GM19372 (cell line): Measurements from ENCODE around the gene PMCH.
A peak's percentile ranks its signal among the peaks of the same experiment; 100 is the strongest.
"Not testable (repeated sequence)": the region's sequence is repeated elsewhere in the genome, so short reads cannot be mapped to it uniquely, and the experiment has no call there.

Experiments used
- ATAC-seq: cut with Tn5 transposase; IDR thresholded peaks from one replicate; pipeline ENCODE4 v1.9.1; 2021; ENCODE audit warnings: mild to moderate bottlenecking, low read depth, moderate library complexity; ENCODE audit not compliant: unreplicated experiment

PMCH gene

GRCh38 chr12:102197789-102198188 is at the start of gene PMCH:
Gene PMCH, minus strand, starts transcription at chr12:102197833. Its CDS starts 63 bp downstream, at chr12:102197770.
- ATAC-seq, result peak; percentile 51

- ATAC-seq, result not testable (repeated sequence)
Observed at GRCh38 chr12:102240859-102241258, 43.2 kb upstream of the PMCH start.

GRCh38 chr12:102234599-102234998 is 37.0 kb upstream of the PMCH start:
- no peak for ATAC-seq

GRCh38 chr12:102232446-102232845 is 34.8 kb upstream of the PMCH start:
- ATAC-seq, result no peak

- no peak for ATAC-seq
Observed at GRCh38 chr12:102232036-102232435, 34.4 kb upstream of the PMCH start.

GRCh38 chr12:102227954-102228353 is 30.3 kb upstream of the PMCH start:
- no peak for ATAC-seq

GRCh38 chr12:102220736-102221135 is 23.1 kb upstream of the PMCH start:
- no peak for ATAC-seq

- ATAC-seq, result no peak
Observed at GRCh38 chr12:102215992-102216691, 18.5 kb upstream of the PMCH start.

GRCh38 chr12:102204025-102204424 is 6.4 kb upstream of the PMCH start:
- ATAC-seq, result no peak

GRCh38 chr12:102202556-102202955 is 4.9 kb upstream of the PMCH start:
- ATAC-seq, result no peak

GRCh38 chr12:102201436-102202061 is 3.9 kb upstream of the PMCH start:
- ATAC-seq, result no peak

GRCh38 chr12:102195826-102196225 is 1.8 kb downstream of the PMCH start:
- ATAC-seq, result no peak

GRCh38 chr12:102182635-102183034 is 15.0 kb downstream of the PMCH start:
- ATAC-seq, result no peak

GRCh38 chr12:102174761-102175160 is 22.9 kb downstream of the PMCH start:
- ATAC-seq, result no peak

GRCh38 chr12:102174117-102174516 is 23.5 kb downstream of the PMCH start:
- ATAC-seq, result no peak

- ATAC-seq, result no peak
Observed at GRCh38 chr12:102172436-102172835, 25.2 kb downstream of the PMCH start.

GRCh38 chr12:102171951-102172350 is 25.7 kb downstream of the PMCH start:
- no peak for ATAC-seq

GRCh38 chr12:102169922-102170621 is 27.6 kb downstream of the PMCH start:
- ATAC-seq, result peak; percentile 65

- ATAC-seq, result peak; percentile 46
Observed at GRCh38 chr12:102167821-102168604, 29.6 kb downstream of the PMCH start.

- no peak for ATAC-seq
Observed at GRCh38 chr12:102163383-102163782, 34.2 kb downstream of the PMCH start.

- ATAC-seq, result not testable (repeated sequence)
Observed at GRCh38 chr12:102155206-102155605, 42.4 kb downstream of the PMCH start.
